GM12865 (cell line): Measurements from ENCODE around the gene HYDIN.

Source experiments
- DNase-seq: peaks from one replicate; pipeline ENCODE4 v3.0.0; 2010; ENCODE audit warnings: low read depth
- H3K4me3 ChIP-seq: 2 replicates; pipeline ENCODE4 v1.5.1; 2011; ENCODE audit warnings: mild to moderate bottlenecking, low read depth, low read length, control low read depth
- CTCF ChIP-seq: IDR thresholded peaks from 2 replicates; pipeline ENCODE4 v1.5.1; 2011; ENCODE audit warnings: low read length, control low read depth, low read depth, inconsistent platforms; ENCODE audit not compliant: insufficient read depth; ENCODE audit errors: missing control alignments

The HYDIN gene

GRCh38 chr16:70766176-70766575 lies 464.3 kb downstream of the HYDIN start:
- no peak for DNase-seq
- no peak for TF ChIP-seq CTCF

GRCh38 chr16:70765491-70765890 lies 465.0 kb downstream of the HYDIN start:
- no peak for TF ChIP-seq CTCF
- H3K4me3 ChIP-seq, result no peak overlapping the region
- DNase-seq, result no peak

More at GRCh38 chr16:70766176-70766575, 464.3 kb downstream of the HYDIN start:
- H3K4me3 ChIP-seq, result no peak overlapping the region

GRCh38 chr16:70764632-70765031 lies 465.9 kb downstream of the HYDIN start:
- no peak overlapping the region for H3K4me3 ChIP-seq
- TF ChIP-seq CTCF, result no peak
- no peak for DNase-seq

GRCh38 chr16:70760221-70760620 lies 470.3 kb downstream of the HYDIN start:
- H3K4me3 ChIP-seq, result no peak overlapping the region
- no peak for TF ChIP-seq CTCF
- DNase-seq, result no peak

GRCh38 chr16:70759666-70760065 lies 470.9 kb downstream of the HYDIN start:
- no peak for DNase-seq
- H3K4me3 ChIP-seq, result no peak overlapping the region
- no peak for TF ChIP-seq CTCF

GRCh38 chr16:70758786-70759185 lies 471.7 kb downstream of the HYDIN start:
- TF ChIP-seq CTCF, result no peak
- no peak overlapping the region for H3K4me3 ChIP-seq
- DNase-seq, result no peak
